Mesendoderm (in vitro differentiated cells): Measurements from ENCODE around the gene NENF.

ENCODE experiments used
- DNase-seq: peaks from one replicate; pipeline ENCODE4 v3.0.0; 2013
- H2AK5ac ChIP-seq: 2 replicates; pipeline ENCODE4 v1.6.1; 2013; ENCODE audit warnings: low read length, inconsistent platforms
- H2BK120ac ChIP-seq: 2 replicates; pipeline ENCODE4 v1.6.1; 2013; ENCODE audit warnings: low read depth, mild to moderate bottlenecking, low read length, moderate library complexity, mixed read lengths
- H2BK15ac ChIP-seq: replicated peaks from 2 replicates; pipeline ENCODE4 v1.6.1; 2013; ENCODE audit warnings: low read depth, mild to moderate bottlenecking, moderate library complexity
- H2BK5ac ChIP-seq: 2 replicates; pipeline ENCODE4 v1.6.1; 2013; ENCODE audit warnings: low read length, inconsistent platforms
- H3K18ac ChIP-seq: 2 replicates; pipeline ENCODE4 v1.6.1; 2013; ENCODE audit warnings: mild to moderate bottlenecking, low read length, mixed read lengths
- H3K23ac ChIP-seq: one replicate; pipeline ENCODE4 v1.6.1; 2013; ENCODE audit warnings: low read length
- H3K27ac ChIP-seq: 2 replicates; pipeline ENCODE4 v1.5.1; 2013; ENCODE audit warnings: low read depth, mild to moderate bottlenecking, inconsistent platforms, low read length, moderate library complexity
- H3K27me3 ChIP-seq: 2 replicates; pipeline ENCODE4 v1.6.1; 2013; ENCODE audit warnings: low read length, control low read depth, mild to moderate bottlenecking, inconsistent platforms; ENCODE audit not compliant: insufficient read depth, poor library complexity
- H3K36me3 ChIP-seq: 2 replicates; pipeline ENCODE4 v1.6.1; 2013; ENCODE audit warnings: low read length, inconsistent platforms; ENCODE audit not compliant: control insufficient read depth, insufficient read depth
- H3K4ac ChIP-seq: one replicate; pipeline ENCODE4 v1.6.1; 2013; ENCODE audit warnings: low read depth, mild to moderate bottlenecking, low read length, moderate library complexity
- H3K4me1 ChIP-seq: 2 replicates; pipeline ENCODE4 v1.6.1; 2013; ENCODE audit warnings: low read depth, low read length, inconsistent platforms; ENCODE audit not compliant: control insufficient read depth
- H3K4me2 ChIP-seq: 2 replicates; pipeline ENCODE4 v1.6.1; 2013; ENCODE audit warnings: low read length
- H3K4me3 ChIP-seq: 2 replicates; pipeline ENCODE4 v1.5.1; 2013; ENCODE audit warnings: mild to moderate bottlenecking, low read length
- H3K56ac ChIP-seq: one replicate; pipeline ENCODE4 v1.6.1; 2013; ENCODE audit warnings: low read length
- H3K79me1 ChIP-seq: 2 replicates; pipeline ENCODE4 v1.6.1; 2013; ENCODE audit warnings: low read length, inconsistent platforms
- H3K79me2 ChIP-seq: 2 replicates; pipeline ENCODE4 v1.6.1; 2013; ENCODE audit warnings: mild to moderate bottlenecking, low read length; ENCODE audit not compliant: control insufficient read depth, insufficient read depth
- H3K9ac ChIP-seq: 2 replicates; pipeline ENCODE4 v1.6.1; 2013; ENCODE audit warnings: low read length, inconsistent platforms
- H4K5ac ChIP-seq: one replicate; pipeline ENCODE4 v1.6.1; 2013; ENCODE audit warnings: low read length
- H4K8ac ChIP-seq: one replicate; pipeline ENCODE4 v1.6.1; 2013; ENCODE audit warnings: low read depth, mild to moderate bottlenecking, control low read depth, low read length, moderate library complexity
- WGBS: extraction: QIAGEN DNeasy Blood & Tissue Kit; methylation state at CpG from one replicate; pipeline ENCODE4 v1.1.7; 2013; ENCODE audit warnings: low lambda C conversion rate, missing lambda C conversion rate; ENCODE audit not compliant: insufficient coverage; ENCODE audit errors: extremely low coverage; 5-methylcytosine and 5-hydroxymethylcytosine counted together

Gene NENF

DNA sequence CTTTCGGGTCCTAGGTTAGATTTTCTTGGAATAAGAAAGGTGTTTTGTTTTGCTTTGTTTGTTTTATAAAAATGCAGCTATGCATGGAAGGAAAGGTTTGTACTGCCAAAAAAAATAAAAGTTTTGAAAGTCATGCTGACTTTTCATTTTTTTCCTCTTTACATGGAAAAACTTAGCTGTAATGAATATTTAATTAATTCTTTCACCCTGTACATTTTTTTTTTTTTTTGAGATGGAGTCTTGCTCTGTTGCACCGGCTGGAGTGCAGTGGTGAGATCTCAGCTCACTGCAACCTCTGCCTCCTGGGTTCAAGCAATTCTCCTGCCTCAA is 48.7 kb downstream of the NENF start:
- no peak overlapping the region for H2AK5ac ChIP-seq
- no peak overlapping the region for H3K27ac ChIP-seq
- no peak overlapping the region for H3K4ac ChIP-seq
- WGBS = no CpG with 5 or more reads among the region's 2 CpGs
- H3K9ac ChIP-seq = no peak overlapping the region
- no peak overlapping the region for H3K4me3 ChIP-seq
- no peaks in the 10 kb centered on the region for H3K79me1 ChIP-seq
- no peak overlapping the region for H4K8ac ChIP-seq
- no peak overlapping the region for H3K18ac ChIP-seq
- DNase-seq = no peak
- H3K4me2 ChIP-seq = no peak overlapping the region
- H3K36me3 ChIP-seq = no peaks in the 10 kb centered on the region
- no peak overlapping the region for H3K56ac ChIP-seq
- H3K23ac ChIP-seq = no peak overlapping the region
- H3K27me3 ChIP-seq = no peaks in the 10 kb centered on the region
- H3K4me1 ChIP-seq = no peaks in the 10 kb centered on the region
- H2BK15ac ChIP-seq = no peak overlapping the region
- no peak overlapping the region for H2BK5ac ChIP-seq
- H2BK120ac ChIP-seq = no peak overlapping the region
- H3K79me2 ChIP-seq = no peaks in the 10 kb centered on the region
- no peak overlapping the region for H4K5ac ChIP-seq

DNA sequence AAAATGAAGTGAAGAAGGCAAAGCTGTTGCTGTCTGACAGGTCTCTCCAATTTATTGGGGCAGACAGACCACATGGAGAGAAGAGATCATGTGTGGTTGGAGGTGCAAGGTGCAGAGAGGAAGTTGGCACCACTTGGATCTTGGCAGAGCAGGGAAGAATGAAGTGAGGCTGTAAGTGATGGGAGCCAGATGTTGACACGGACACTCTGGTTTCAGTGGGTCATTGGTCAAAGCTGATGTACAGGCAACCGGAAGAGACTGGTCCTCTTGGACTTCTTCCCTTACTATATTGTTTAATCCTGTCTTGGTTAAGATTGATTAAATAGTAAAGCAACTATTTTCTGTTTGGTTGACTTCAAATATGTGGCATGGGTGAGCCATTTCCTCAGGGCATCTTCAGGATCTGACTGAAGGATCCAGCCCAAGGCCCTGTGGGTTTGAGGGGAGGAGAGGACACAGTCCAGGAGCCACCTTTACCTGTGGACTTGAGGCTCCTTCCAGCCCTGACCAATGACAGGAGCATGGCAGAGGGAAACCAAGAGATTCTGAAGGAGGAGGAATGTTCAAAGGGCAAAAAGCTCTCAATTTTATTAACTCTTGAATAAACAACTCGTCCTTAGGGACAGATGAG is 49.4 kb downstream of the NENF start:
- H3K23ac ChIP-seq = no peak overlapping the region
- H3K79me2 ChIP-seq = no peaks in the 10 kb centered on the region
- H3K4ac ChIP-seq = no peak overlapping the region
- H3K56ac ChIP-seq = no peak overlapping the region
- H3K9ac ChIP-seq = no peak overlapping the region
- no peak overlapping the region for H3K4me3 ChIP-seq
- no peaks in the 10 kb centered on the region for H3K36me3 ChIP-seq
- no peaks in the 10 kb centered on the region for H3K4me1 ChIP-seq
- no peak for DNase-seq
- no peaks in the 10 kb centered on the region for H3K27me3 ChIP-seq
- H4K8ac ChIP-seq = no peak overlapping the region
- H2BK15ac ChIP-seq = no peak overlapping the region
- H3K79me1 ChIP-seq = no peaks in the 10 kb centered on the region
- no peak overlapping the region for H3K4me2 ChIP-seq
- no peak overlapping the region for H2AK5ac ChIP-seq
- no peak overlapping the region for H3K18ac ChIP-seq
- no peak overlapping the region for H2BK5ac ChIP-seq
- H3K27ac ChIP-seq = no peak overlapping the region
- H2BK120ac ChIP-seq = no peak overlapping the region
- no peak overlapping the region for H4K5ac ChIP-seq
- no CpG with 5 or more reads among the region's 3 CpGs for WGBS

DNA sequence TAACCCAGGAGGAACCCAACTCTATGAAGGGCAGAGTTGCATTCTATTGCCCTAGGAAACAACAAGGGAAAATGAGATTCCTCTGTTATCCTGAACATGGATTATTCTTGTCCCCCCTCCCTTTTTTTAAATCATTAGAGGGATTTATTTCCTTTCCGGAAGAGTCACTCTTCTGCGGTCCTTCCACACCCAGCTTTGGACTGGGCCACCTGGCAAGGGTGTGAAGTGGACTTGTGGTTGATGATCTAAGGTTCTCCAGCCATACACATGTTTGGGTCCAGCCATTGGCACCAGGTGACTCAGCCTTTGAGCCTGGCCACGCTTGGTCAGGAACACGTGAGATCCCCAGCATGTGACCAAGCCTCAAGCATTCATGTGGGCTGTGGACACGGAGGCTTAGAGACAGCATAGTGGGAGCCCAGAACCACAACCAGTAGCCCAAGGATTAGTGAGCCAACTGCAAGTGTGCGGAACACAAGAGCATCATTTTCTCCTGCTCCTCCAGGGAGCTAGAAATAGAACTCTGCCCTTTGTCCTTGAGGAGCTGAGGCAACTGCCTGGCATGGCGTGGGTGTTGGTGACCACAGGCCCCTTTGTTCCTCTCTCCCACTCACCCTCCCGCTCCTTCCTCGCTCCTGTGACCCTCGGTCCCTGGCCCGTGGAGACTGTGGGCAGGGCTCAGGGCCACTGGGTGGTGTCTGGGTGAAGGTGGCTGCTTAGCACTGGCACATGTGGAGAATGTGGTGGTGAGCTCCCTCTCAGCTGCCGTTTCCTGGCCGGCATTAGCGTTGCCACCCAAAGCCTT is 50.1 kb downstream of the NENF start:
- no peak for DNase-seq
- Histone ChIP-seq H3K79me2 (no peaks in the 10 kb centered on the region), H3K4me3 (no peak overlapping the region), H3K36me3 (no peaks in the 10 kb centered on the region), H2BK15ac (no peak overlapping the region), H4K5ac (no peak overlapping the region), H3K79me1 (no peaks in the 10 kb centered on the region), H3K18ac (no peak overlapping the region), H2AK5ac (no peak overlapping the region), H3K27me3 (no peaks in the 10 kb centered on the region), H3K23ac (no peak overlapping the region), H4K8ac (no peak overlapping the region), H3K4me1 (no peaks in the 10 kb centered on the region), H2BK5ac (no peak overlapping the region), H3K4ac (no peak overlapping the region), H3K56ac (no peak overlapping the region), H2BK120ac (no peak overlapping the region), H3K27ac (no peak overlapping the region), H3K9ac (no peak overlapping the region), H3K4me2 (no peak overlapping the region)
- no CpG with 5 or more reads among the region's 14 CpGs for WGBS

DNA sequence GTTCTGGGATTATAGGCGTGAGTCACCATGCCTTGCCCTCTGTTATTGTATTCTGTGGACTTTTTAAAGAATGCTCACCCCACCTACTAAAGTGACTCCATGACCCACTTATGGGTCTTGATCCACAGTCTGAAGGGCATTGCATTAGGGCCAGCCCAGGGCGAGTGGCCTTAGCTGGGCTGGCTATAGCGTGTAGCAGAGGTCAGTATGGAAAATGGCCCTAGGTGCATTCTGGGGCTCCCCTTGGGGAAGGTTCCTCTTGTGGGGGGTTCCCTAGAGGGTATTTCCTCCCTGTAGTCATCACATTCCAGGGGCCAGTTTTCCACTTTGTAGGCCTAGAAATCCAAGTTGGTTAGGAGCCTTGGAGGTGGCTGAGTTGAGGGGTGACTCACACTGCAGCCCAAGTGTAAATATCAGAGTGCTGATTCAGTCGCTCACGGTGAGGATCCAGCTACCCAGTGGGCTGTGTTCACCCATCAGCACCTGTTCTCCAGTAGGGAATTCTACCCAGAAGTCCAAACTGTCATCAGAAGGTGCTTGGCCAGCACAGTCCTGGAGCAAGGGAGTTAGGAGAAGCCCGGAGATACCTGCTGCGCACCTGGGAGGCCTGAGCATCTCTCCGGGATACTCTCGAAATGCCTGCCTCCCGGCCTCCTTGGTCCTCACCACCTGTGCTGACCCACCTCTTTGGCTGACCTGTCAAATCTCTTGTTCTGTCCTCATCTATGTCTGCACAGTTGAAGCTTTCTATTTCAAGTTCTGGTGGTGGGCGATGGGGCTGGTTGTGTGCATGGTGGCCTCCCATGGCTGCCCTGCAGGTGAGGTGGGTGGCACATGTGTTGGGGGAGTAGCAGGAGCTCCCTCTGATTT is 52.2 kb downstream of the NENF start:
- Histone ChIP-seq H3K4me2 (no peak overlapping the region), H2BK120ac (no peak overlapping the region), H2AK5ac (no peak overlapping the region), H3K23ac (no peak overlapping the region), H2BK5ac (no peak overlapping the region), H3K4me3 (no peak overlapping the region), H3K27ac (no peak overlapping the region), H4K5ac (no peak overlapping the region), H3K79me1 (no peaks in the 10 kb centered on the region), H2BK15ac (no peak overlapping the region), H3K36me3 (no peaks in the 10 kb centered on the region), H3K9ac (no peak overlapping the region), H3K4me1 (no peaks in the 10 kb centered on the region), H3K79me2 (no peaks in the 10 kb centered on the region), H3K18ac (no peak overlapping the region), H3K4ac (no peak overlapping the region), H4K8ac (no peak overlapping the region), H3K56ac (no peak overlapping the region), H3K27me3 (no peaks in the 10 kb centered on the region)
- no peak for DNase-seq
- no CpG with 5 or more reads among the region's 11 CpGs for whole genome bisulfite sequencing

DNA sequence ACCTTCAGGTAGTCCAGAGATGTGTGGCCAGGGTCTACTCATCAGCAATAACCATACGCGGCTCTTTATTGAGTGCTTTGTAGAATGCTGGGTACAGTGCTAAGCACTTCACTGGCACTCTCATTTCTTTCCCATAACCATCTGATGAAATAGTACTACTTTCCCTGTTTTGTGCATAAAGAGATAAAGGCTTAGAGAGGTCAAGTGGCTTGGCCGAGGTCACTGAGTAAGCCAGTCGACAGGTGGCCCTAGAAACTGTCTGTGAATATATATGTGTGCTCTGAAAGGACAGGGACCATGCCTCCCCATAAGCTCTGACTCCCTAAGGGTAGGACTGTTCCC is 52.8 kb downstream of the NENF start:
- no peak overlapping the region for H3K56ac ChIP-seq
- H4K8ac ChIP-seq = no peak overlapping the region
- H3K9ac ChIP-seq = no peak overlapping the region
- H3K23ac ChIP-seq = no peak overlapping the region
- no peak overlapping the region for H3K18ac ChIP-seq
- no peaks in the 10 kb centered on the region for H3K79me1 ChIP-seq
- no peak overlapping the region for H4K5ac ChIP-seq
- H3K79me2 ChIP-seq = no peaks in the 10 kb centered on the region
- no peak overlapping the region for H2BK120ac ChIP-seq
- WGBS = no CpG with 5 or more reads among the region's 4 CpGs
- no peak overlapping the region for H2BK15ac ChIP-seq
- H3K4me1 ChIP-seq = no peaks in the 10 kb centered on the region
- no peak overlapping the region for H2BK5ac ChIP-seq
- no peaks in the 10 kb centered on the region for H3K36me3 ChIP-seq
- H3K4me2 ChIP-seq = no peak overlapping the region
- no peak overlapping the region for H2AK5ac ChIP-seq
- no peak overlapping the region for H3K4me3 ChIP-seq
- H3K27ac ChIP-seq = no peak overlapping the region
- H3K4ac ChIP-seq = no peak overlapping the region
- no peak for DNase-seq
- no peaks in the 10 kb centered on the region for H3K27me3 ChIP-seq
